GM19328 (cell line): ENCODE data around the gene LUZP2.
"Not testable (repeated sequence)": the region's sequence is repeated elsewhere in the genome, so short reads cannot be mapped to it uniquely, and the experiment has no call there.

Experiments used
- ATAC-seq: cut with Tn5 transposase; IDR thresholded peaks from one replicate; pipeline ENCODE4 v1.9.1; 2021; ENCODE audit warnings: mild to moderate bottlenecking, moderate library complexity; ENCODE audit not compliant: unreplicated experiment

LUZP2 gene

GRCh38 chr11:24890426-24890825 is 393.6 kb downstream of the LUZP2 start:
- no peak for ATAC-seq

GRCh38 chr11:24891845-24892492 is 395.1 kb downstream of the LUZP2 start:
- not testable (repeated sequence) for ATAC-seq

- no peak for ATAC-seq
Observed at GRCh38 chr11:24896118-24896835, 399.4 kb downstream of the LUZP2 start.

GRCh38 chr11:24900514-24900913 is 403.7 kb downstream of the LUZP2 start:
- no peak for ATAC-seq

GRCh38 chr11:24900960-24901549 is 404.2 kb downstream of the LUZP2 start:
- ATAC-seq: no peak

- ATAC-seq: no peak
Observed at GRCh38 chr11:24903555-24903954, 406.7 kb downstream of the LUZP2 start.

GRCh38 chr11:24925091-24925490 is 428.2 kb downstream of the LUZP2 start:
- no peak for ATAC-seq

- no peak for ATAC-seq
Observed at GRCh38 chr11:24932110-24933000, 435.5 kb downstream of the LUZP2 start.

GRCh38 chr11:24934733-24935439 is 438.0 kb downstream of the LUZP2 start:
- ATAC-seq: no peak

GRCh38 chr11:24944891-24945290 is 448.0 kb downstream of the LUZP2 start:
- ATAC-seq: no peak

- no peak for ATAC-seq
Observed at GRCh38 chr11:24949406-24949805, 452.6 kb downstream of the LUZP2 start.

- ATAC-seq: no peak
Observed at GRCh38 chr11:24963852-24964251, 467.0 kb downstream of the LUZP2 start.

- no peak for ATAC-seq
Observed at GRCh38 chr11:24965748-24966147, 468.9 kb downstream of the LUZP2 start.

- ATAC-seq: not testable (repeated sequence)
Observed at GRCh38 chr11:24993903-24994302, 497.1 kb downstream of the LUZP2 start.

- ATAC-seq: not testable (repeated sequence)
Observed at GRCh38 chr11:24999929-25000328, 503.1 kb downstream of the LUZP2 start.

GRCh38 chr11:25037431-25037830 is 540.6 kb downstream of the LUZP2 start:
- no peak for ATAC-seq

- no peak for ATAC-seq
Observed at GRCh38 chr11:25038131-25038530, 541.3 kb downstream of the LUZP2 start.

- no peak for ATAC-seq
Observed at GRCh38 chr11:25039165-25039564, 542.3 kb downstream of the LUZP2 start.

- ATAC-seq: no peak
Observed at GRCh38 chr11:25048632-25049031, 551.8 kb downstream of the LUZP2 start.

GRCh38 chr11:25052844-25053243 is 556.0 kb downstream of the LUZP2 start:
- no peak for ATAC-seq

- ATAC-seq: no peak
Observed at GRCh38 chr11:25057861-25058260, 561.0 kb downstream of the LUZP2 start.
